Muscle of leg (tissue), 11 donors: ENCODE results near the gene GNG12. TPM values are rescaled to one million over a fixed set of nuclear protein-coding genes. Genes with fewer than 3 reads are reported as not detected.

Experiments used
- DNase-seq: peaks from one replicate; pipeline ENCODE4 v3.0.0; 2013
- H3K27ac ChIP-seq: one replicate; pipeline ENCODE4 v1.5.1; 2013; ENCODE audit warnings: mild to moderate bottlenecking, low read length, control low read depth
- H3K27me3 ChIP-seq: one replicate; pipeline ENCODE4 v1.6.1; 2013; ENCODE audit warnings: low read length; ENCODE audit not compliant: control insufficient read depth, insufficient read depth
- H3K36me3 ChIP-seq: one replicate; pipeline ENCODE4 v1.6.1; 2013; ENCODE audit warnings: low read length; ENCODE audit not compliant: control insufficient read depth, insufficient read depth
- H3K4me1 ChIP-seq: one replicate; pipeline ENCODE4 v1.6.1; 2013; ENCODE audit warnings: low read length; ENCODE audit not compliant: control insufficient read depth, insufficient read depth
- H3K4me3 ChIP-seq: one replicate; pipeline ENCODE4 v1.5.1; 2013; ENCODE audit warnings: low read length, control low read depth
- H3K9me3 ChIP-seq: replicated peaks from 2 replicates; pipeline ENCODE4 v1.6.1; 2013; ENCODE audit warnings: low read depth, low read length; ENCODE audit not compliant: control insufficient read depth
- WGBS: methylation state at CpG from one replicate; pipeline ENCODE4 v1.1.5; 2013; ENCODE audit warnings: missing lambda C conversion rate; ENCODE audit not compliant: insufficient coverage; 5-methylcytosine and 5-hydroxymethylcytosine counted together
- polyA plus RNA-seq, 8 donors: library from polyadenylated mRNA; unstranded; fragments of 120-200 nt; gene quantifications; one replicate each; pipeline versions ENCODE4 v1.2.1 to v1.2.3, GENCODE V29; 2013; ENCODE audit warnings: inconsistent platforms in 1 of 8, low replicate concordance in 1 of 8; ENCODE audit not compliant: insufficient read length in 8 of 8, insufficient read depth in 1 of 8
- total RNA-seq: library from RNA; stranded (reverse); fragments of 120-200 nt; gene quantifications from one replicate; pipeline ENCODE4 v1.2.4, GENCODE V29; 2013

Gene GNG12
- total and polyA plus RNA-seq, 9 donors, result 32.7 to 62.4 (median 42.9) TPM

DNA sequence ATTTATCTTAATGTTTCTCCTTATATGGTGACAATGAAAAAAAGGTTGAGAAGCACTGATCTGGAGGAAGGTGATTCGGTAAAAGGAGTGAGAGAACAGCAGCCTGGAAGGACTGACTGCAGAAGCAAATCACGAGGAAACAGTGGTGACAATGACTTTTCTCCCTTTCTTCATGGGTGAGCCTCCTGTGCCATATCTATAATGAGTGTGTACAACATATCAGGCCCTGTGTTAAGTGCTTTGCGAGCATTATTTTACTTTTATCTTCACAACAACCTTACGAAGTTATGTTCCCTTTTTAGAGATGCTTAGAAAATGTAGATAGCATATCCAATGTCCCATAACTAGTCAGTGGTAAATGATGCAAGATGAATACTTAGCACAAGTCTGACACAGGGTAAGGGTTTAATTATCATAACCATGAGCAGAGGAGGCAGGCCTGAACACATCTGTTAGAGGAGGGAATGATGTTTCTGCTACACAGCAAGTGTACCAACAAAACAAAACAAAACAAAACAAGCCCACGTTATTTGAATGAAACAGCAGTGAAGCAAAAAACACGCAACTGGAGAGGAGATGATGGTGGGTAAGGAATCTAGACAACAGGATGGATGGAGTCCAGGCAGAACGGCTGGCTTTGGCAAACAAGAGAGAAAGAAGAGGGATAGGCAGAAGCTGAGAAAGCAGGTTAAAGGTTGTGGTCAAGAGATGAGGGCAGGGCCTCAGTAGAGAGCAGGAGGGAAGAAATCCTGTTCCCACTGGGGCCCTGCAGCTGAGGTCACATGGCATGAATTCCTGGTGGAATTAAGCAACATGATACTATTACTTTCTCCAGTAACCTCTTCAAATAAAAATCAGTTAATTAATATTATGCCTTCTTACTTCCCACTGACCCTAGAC is 29.6 kb downstream of the GNG12 start:
- Histone ChIP-seq H3K4me1 (no peaks in the 10 kb centered on the region), H3K27me3 (no peaks in the 10 kb centered on the region), H3K27ac (no peak overlapping the region), H3K4me3 (no peak overlapping the region), H3K9me3 (no peaks in the 10 kb centered on the region), H3K36me3 (no peaks in the 10 kb centered on the region)
- DNase-seq, result no peak
- WGBS, result 66% methylated on average over 2 of the region's 7 CpGs

DNA sequence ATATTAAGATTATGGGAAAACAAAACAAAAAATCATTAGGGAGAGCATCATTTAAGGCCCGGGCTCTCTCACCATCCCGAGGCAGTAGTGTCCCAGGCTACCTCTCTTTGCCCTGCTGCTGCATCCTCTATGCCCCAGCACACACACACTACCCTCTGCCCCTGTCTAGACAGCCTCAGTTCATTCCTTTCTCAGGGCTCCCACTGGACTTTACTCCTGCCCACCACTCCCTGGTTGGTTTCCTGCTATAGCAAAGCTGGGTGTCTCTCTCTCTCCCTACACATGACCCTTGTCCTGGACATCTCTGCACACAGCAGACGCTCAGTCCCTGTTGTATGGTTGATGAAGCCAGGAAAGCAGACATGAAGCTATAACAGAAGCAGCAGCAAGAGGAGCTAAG is 30.7 kb downstream of the GNG12 start:
- H3K4me1 ChIP-seq, result no peaks in the 10 kb centered on the region
- H3K36me3 ChIP-seq, result no peaks in the 10 kb centered on the region
- WGBS, result 79% methylated on average over 2 of the region's 3 CpGs
- no peak for DNase-seq
- no peaks in the 10 kb centered on the region for H3K27me3 ChIP-seq
- H3K9me3 ChIP-seq, result no peaks in the 10 kb centered on the region
- no peak overlapping the region for H3K4me3 ChIP-seq
- no peak overlapping the region for H3K27ac ChIP-seq

DNA sequence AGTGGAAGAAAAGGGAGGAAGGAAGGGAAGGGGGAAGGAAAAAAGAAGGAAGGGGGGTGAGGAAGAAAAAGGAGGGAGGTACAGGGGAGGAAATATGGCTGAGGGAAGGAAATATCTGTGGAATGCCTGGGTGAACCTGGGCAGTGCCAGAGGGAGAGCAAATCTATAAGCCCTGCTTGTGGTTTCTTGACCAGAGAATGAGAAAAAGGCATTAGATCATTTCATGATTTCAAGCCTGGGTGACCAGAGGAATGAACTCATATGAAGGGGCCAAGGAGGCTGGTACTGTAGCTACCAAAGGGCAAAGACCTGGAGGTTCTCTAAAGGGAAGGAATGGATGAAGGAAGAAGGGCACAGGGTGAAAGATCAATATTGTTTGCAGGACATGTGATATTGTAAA is 31.4 kb downstream of the GNG12 start:
- Histone ChIP-seq H3K27me3 (no peaks in the 10 kb centered on the region), H3K36me3 (no peaks in the 10 kb centered on the region), H3K27ac (no peak overlapping the region), H3K4me1 (no peaks in the 10 kb centered on the region), H3K4me3 (no peak overlapping the region), H3K9me3 (no peaks in the 10 kb centered on the region)
- no peak for DNase-seq

DNA sequence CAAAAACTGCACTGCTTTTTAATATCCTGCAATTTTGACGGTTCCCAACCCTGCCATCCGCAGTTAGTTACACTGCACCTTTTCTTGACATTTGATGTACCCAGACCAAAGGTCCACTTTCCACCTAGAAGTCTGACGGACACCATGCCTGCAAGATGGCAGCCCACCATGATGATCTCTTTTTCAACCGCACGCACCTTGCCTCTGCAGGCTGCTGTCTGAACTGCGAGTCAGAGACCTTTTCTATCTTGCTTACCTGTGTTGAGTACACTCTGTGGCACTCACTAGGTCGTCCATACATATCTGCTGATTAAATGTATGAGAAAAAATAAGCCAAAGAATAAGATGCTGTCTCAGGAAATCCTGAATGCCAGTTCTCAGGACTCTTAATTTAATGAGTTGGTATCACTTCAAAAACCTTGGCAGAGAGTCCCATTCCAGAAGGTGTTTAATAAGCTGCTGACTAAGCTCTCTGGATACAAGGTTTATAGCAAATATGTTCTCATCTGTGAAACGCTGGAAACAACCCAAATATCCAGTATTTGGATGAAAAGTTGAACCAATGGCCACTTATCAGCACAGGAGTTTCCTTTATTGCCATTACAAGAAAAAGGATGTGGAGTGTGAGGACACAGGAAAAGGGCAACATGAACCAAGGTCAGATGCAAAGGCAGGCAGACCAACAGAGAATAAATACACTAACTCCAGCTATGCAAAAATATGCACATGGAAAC is 37.9 kb downstream of the GNG12 start:
- 98% methylated on average over 5 of the region's 8 CpGs for WGBS
- peaks cover 3% of the 10 kb centered on the region for H3K9me3 ChIP-seq
- DNase-seq, result no peak
- H3K27me3 ChIP-seq, result no peaks in the 10 kb centered on the region
- H3K4me1 ChIP-seq, result peaks cover 12% of the 10 kb centered on the region
- no peak overlapping the region for H3K4me3 ChIP-seq
- no peak overlapping the region for H3K27ac ChIP-seq
- H3K36me3 ChIP-seq, result no peaks in the 10 kb centered on the region

DNA sequence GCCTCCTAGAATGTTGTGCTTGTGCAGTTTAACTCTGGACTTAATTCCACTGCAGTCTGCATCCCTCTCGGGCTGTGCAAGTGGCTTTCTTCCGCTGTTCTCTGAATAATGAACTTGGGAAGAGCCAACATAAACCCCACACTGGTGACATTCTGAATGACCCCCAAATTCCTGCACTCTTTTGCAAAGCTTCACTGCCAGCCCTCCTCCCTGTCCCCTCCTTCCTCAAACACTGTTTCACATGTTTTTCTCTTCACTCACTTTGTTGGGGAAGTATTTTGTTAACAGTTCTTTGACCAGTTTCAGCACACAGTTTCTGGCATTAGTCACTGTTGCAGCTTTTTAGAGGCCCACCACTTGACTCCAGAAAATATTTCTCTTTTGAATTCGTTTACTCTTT is 39.7 kb downstream of the GNG12 start:
- no peaks in the 10 kb centered on the region for H3K27me3 ChIP-seq
- H3K4me3 ChIP-seq, result no peak overlapping the region
- H3K36me3 ChIP-seq, result no peaks in the 10 kb centered on the region
- peak overlapping the region; percentile 25 for H3K27ac ChIP-seq
- WGBS, result 33% methylated on average over 2 of the region's 3 CpGs
- DNase-seq, result peak; percentile 51
- peaks cover 12% of the 10 kb centered on the region for H3K4me1 ChIP-seq
- H3K9me3 ChIP-seq, result peaks cover 3% of the 10 kb centered on the region

DNA sequence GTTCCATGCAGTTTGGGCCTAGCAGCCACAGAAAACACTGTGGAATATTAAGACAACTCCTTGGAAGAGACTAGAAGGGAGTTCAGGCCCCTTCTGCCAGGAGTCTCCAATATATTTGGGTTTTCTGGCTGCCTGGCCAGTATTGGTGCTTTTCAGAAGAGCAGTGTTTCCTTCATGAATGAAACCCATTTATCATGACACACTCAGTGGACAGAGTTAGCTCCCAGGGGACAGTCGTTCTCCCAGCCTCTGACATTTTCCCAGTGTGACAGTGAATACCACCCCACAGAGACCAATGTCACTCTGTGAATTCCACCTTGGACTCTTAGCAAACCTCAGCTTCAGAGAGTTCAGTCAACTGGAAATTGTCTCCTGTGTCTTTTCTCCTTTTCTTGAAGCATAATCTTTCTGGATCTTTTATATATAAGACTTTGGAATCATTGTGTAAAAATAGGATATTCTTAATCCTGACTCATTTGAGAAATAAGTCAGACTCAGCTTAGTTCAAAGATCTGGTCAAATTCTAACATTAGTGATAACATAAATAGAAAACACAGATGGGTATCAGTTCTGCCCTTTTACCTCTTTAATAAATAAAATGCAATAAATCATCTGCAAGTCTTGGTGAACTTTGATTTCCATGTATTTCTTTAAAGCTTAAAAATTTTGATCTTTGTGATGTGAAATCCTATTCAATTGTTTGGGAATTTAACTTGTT is 40.4 kb downstream of the GNG12 start:
- Histone ChIP-seq H3K4me3 (no peak overlapping the region), H3K9me3 (peaks cover 3% of the 10 kb centered on the region), H3K27ac (no peak overlapping the region), H3K4me1 (peaks cover 12% of the 10 kb centered on the region), H3K27me3 (no peaks in the 10 kb centered on the region), H3K36me3 (no peaks in the 10 kb centered on the region)
- no peak for DNase-seq
- 55% methylated on average over 1 of the region's 1 CpG for WGBS

DNA sequence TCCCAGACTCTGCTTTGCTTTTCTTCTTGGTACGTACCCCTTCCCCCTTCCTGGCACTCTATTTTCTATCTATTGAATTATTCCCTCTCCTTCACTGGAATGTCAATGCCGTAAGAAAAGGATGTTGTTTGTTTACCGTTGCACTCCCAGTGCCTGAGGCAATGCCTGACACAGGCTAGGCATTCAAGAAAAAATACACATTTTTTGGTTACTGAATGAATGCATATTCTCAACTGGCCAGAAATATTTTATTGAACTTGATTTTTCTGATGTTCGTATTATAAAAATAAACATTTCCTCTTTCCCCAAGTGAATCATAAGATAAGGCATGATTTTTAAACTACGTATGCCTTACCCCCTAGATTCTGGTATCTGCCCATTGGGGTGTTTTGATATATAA is 41.2 kb downstream of the GNG12 start:
- peaks cover 12% of the 10 kb centered on the region for H3K4me1 ChIP-seq
- H3K27ac ChIP-seq, result no peak overlapping the region
- H3K27me3 ChIP-seq, result no peaks in the 10 kb centered on the region
- no peaks in the 10 kb centered on the region for H3K36me3 ChIP-seq
- DNase-seq, result no peak
- H3K4me3 ChIP-seq, result no peak overlapping the region
- H3K9me3 ChIP-seq, result peaks cover 3% of the 10 kb centered on the region
- no CpG with 5 or more reads among the region's 5 CpGs for WGBS

DNA sequence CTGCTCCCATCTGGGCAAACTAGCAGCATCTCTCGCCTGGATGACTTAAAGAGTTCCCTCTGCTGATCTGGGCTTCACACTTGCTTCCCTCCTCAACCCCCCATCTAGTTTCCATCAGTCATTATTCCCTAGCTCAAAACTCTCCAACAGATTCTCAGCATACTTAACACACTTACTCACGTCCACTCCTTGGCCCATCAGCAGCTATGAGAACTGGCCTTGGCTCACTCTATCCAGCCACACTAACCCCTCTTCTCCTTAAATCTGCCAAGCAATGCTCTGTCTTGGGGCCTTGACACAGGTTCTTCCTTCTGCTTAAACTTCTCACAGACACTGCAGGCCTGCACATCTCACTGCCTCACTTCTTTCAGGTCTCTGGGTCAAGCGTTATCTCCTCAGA is 41.6 kb downstream of the GNG12 start:
- Histone ChIP-seq H3K36me3 (no peaks in the 10 kb centered on the region), H3K4me3 (no peak overlapping the region), H3K27me3 (no peaks in the 10 kb centered on the region), H3K9me3 (peaks cover 1% of the 10 kb centered on the region), H3K4me1 (peaks cover 12% of the 10 kb centered on the region), H3K27ac (no peak overlapping the region)
- DNase-seq, result peak; percentile 75
- WGBS, result 60% methylated on average over 3 of the region's 3 CpGs

DNA sequence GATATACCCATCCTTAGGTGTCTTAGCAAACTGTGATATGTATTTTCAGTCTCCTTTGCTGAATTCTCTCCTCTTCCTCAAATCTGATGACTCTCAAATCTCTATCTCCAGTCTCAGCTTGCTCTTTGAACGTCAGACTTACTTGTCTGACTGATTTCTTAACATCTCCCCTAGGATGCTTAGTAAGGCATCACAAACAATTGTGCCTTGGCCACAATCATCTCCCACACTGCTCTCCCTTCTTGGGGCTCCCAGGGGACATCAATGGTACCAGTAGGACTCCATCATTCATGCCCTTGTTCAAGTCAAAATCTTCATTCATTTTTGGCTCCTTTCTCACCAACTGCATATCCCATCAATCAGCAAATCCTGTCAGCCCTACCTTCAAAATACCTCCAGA is 42.0 kb downstream of the GNG12 start:
- H3K4me1 ChIP-seq, result peaks cover 15% of the 10 kb centered on the region
- no peaks in the 10 kb centered on the region for H3K27me3 ChIP-seq

DNA sequence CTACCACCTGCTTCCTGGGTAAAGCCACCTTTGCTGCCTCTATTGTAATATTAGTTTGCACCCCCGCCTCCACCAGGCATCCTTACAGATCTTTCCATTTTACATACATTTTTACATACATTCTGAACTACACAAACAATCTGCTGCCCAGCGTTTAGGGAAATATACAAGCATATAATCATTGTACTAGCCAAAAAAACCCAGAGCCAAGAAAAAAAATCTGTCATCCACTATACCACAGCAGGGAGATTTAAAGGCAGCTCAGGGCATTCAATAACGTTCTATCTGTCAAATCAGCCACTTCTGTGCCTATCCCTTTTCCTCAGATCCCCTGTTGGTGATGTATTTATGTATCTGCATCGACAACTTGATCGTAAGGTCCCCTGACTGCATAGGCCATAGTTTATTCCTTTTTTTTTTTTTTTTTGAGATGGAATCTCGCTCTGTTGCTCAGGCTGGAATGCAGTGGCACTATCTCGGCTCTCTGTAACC is 43.0 kb downstream of the GNG12 start:
- DNase-seq, result no peak
- Histone ChIP-seq H3K27me3 (no peaks in the 10 kb centered on the region), H3K4me1 (peaks cover 16% of the 10 kb centered on the region), H3K4me3 (no peak overlapping the region), H3K9me3 (no peaks in the 10 kb centered on the region), H3K27ac (no peak overlapping the region), H3K36me3 (no peaks in the 10 kb centered on the region)
- WGBS, result 83% methylated on average over 2 of the region's 7 CpGs

More for the DNA sequence above, 42.0 kb downstream of the GNG12 start:
- no peak for DNase-seq
- Histone ChIP-seq H3K36me3 (no peaks in the 10 kb centered on the region), H3K4me3 (no peak overlapping the region), H3K27ac (no peak overlapping the region), H3K9me3 (no peaks in the 10 kb centered on the region)
- WGBS, result 10% methylated on average over 1 of the region's 1 CpG
